ENCODE data around the gene RDH16.

DNA sequence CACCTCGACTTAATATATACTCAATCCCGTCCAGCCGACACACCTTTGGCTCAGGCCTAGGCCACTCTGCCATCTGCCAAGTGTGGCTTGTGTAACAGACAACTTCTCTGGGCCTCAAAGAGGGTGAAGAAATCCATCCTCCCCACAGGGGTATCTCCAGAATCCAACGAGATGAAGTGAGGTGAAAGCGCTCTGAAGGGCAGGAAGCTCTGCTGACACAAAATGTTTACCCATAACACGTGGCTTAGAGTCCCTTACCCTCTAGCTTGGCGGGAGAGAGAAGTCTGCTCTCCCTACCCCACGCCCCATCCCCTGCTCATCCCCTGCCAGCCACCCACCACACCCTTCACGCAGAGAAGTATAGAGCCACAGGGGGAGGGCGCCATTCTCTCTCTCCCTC lies 35.9 kb upstream of the RDH16 start:
- TF ChIP-seq, protein P1, sequence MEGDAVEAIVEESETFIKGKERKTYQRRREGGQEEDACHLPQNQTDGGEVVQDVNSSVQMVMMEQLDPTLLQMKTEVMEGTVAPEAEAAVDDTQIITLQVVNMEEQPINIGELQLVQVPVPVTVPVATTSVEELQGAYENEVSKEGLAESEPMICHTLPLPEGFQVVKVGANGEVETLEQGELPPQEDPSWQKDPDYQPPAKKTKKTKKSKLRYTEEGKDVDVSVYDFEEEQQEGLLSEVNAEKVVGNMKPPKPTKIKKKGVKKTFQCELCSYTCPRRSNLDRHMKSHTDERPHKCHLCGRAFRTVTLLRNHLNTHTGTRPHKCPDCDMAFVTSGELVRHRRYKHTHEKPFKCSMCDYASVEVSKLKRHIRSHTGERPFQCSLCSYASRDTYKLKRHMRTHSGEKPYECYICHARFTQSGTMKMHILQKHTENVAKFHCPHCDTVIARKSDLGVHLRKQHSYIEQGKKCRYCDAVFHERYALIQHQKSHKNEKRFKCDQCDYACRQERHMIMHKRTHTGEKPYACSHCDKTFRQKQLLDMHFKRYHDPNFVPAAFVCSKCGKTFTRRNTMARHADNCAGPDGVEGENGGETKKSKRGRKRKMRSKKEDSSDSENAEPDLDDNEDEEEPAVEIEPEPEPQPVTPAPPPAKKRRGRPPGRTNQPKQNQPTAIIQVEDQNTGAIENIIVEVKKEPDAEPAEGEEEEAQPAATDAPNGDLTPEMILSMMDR (IDR thresholded peaks at IDR 0.05), result no peak
- TF ChIP-seq POLR2AphosphoS5 (IDR thresholded peaks at IDR 0.05) (no peak), POLR2A (IDR thresholded peaks at IDR 0.05) (no peak)
